HEK293 (cell line): ENCODE data around the gene DGCR2.

ENCODE experiments used
- ATF2 ChIP-seq: fragments of 450-650 bp; formaldehyde crosslinking; IDR thresholded peaks from 2 replicates; pipeline ENCODE4 v1.5.1; 2016; ENCODE audit warnings: missing biosample characterization, missing genetic modification characterization, low read depth
- TCF7L2 ChIP-seq: IDR thresholded peaks from 2 replicates; pipeline ENCODE4 v1.6.1; 2011; ENCODE audit warnings: low read depth, mild to moderate bottlenecking, inconsistent platforms, low read length, moderate library complexity, borderline replicate concordance
- ZBTB1 ChIP-seq: fragments of 450-650 bp; formaldehyde crosslinking; IDR thresholded peaks from 2 replicates; pipeline ENCODE4 v1.5.1; 2016; ENCODE audit warnings: missing biosample characterization, missing genetic modification characterization
- ZNF423 ChIP-seq: fragments of 450-650 bp; formaldehyde crosslinking; IDR thresholded peaks from 2 replicates; pipeline ENCODE4 v1.5.1; 2016; ENCODE audit warnings: missing biosample characterization, missing genetic modification characterization
- ZNF514 ChIP-seq: fragments of 450-650 bp; formaldehyde crosslinking; IDR thresholded peaks from 2 replicates; pipeline ENCODE4 v1.5.1; 2016; ENCODE audit warnings: missing biosample characterization, missing genetic modification characterization
- ZNF704 ChIP-seq: fragments of 450-650 bp; formaldehyde crosslinking; IDR thresholded peaks from 2 replicates; pipeline ENCODE4 v1.5.1; 2016; ENCODE audit warnings: missing biosample characterization, missing genetic modification characterization
- TF ChIP-seq, protein P1 (sequence below): fragments of 450-650 bp; formaldehyde crosslinking; IDR thresholded peaks from 2 replicates; pipeline ENCODE4 v1.5.1; 2016; ENCODE audit warnings: missing biosample characterization, missing genetic modification characterization
- TF ChIP-seq, protein P2 (sequence below): fragments of 450-650 bp; formaldehyde crosslinking; IDR thresholded peaks from 2 replicates; pipeline ENCODE4 v1.5.1; 2016; ENCODE audit warnings: missing biosample characterization, missing genetic modification characterization

- TF ChIP-seq, protein P1, sequence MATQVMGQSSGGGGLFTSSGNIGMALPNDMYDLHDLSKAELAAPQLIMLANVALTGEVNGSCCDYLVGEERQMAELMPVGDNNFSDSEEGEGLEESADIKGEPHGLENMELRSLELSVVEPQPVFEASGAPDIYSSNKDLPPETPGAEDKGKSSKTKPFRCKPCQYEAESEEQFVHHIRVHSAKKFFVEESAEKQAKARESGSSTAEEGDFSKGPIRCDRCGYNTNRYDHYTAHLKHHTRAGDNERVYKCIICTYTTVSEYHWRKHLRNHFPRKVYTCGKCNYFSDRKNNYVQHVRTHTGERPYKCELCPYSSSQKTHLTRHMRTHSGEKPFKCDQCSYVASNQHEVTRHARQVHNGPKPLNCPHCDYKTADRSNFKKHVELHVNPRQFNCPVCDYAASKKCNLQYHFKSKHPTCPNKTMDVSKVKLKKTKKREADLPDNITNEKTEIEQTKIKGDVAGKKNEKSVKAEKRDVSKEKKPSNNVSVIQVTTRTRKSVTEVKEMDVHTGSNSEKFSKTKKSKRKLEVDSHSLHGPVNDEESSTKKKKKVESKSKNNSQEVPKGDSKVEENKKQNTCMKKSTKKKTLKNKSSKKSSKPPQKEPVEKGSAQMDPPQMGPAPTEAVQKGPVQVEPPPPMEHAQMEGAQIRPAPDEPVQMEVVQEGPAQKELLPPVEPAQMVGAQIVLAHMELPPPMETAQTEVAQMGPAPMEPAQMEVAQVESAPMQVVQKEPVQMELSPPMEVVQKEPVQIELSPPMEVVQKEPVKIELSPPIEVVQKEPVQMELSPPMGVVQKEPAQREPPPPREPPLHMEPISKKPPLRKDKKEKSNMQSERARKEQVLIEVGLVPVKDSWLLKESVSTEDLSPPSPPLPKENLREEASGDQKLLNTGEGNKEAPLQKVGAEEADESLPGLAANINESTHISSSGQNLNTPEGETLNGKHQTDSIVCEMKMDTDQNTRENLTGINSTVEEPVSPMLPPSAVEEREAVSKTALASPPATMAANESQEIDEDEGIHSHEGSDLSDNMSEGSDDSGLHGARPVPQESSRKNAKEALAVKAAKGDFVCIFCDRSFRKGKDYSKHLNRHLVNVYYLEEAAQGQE (tag by site-specific recombination) = no peak
- TF ChIP-seq TCF7L2 = no peak
- TF ChIP-seq, protein P2, sequence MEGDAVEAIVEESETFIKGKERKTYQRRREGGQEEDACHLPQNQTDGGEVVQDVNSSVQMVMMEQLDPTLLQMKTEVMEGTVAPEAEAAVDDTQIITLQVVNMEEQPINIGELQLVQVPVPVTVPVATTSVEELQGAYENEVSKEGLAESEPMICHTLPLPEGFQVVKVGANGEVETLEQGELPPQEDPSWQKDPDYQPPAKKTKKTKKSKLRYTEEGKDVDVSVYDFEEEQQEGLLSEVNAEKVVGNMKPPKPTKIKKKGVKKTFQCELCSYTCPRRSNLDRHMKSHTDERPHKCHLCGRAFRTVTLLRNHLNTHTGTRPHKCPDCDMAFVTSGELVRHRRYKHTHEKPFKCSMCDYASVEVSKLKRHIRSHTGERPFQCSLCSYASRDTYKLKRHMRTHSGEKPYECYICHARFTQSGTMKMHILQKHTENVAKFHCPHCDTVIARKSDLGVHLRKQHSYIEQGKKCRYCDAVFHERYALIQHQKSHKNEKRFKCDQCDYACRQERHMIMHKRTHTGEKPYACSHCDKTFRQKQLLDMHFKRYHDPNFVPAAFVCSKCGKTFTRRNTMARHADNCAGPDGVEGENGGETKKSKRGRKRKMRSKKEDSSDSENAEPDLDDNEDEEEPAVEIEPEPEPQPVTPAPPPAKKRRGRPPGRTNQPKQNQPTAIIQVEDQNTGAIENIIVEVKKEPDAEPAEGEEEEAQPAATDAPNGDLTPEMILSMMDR = no peak
- TF ChIP-seq ZNF704 (tag by site-specific recombination) = no peak
- TF ChIP-seq ZBTB1 = no peak
- no peak for TF ChIP-seq ATF2 (tag by site-specific recombination)
- no peak for TF ChIP-seq ZNF514 (tag by site-specific recombination)
- no peak for TF ChIP-seq ZNF423 (tag by site-specific recombination)
Observed at GRCh38 chr22:19070397-19071169, 51.6 kb downstream of the DGCR2 start.
